Subcutaneous abdominal adipose tissue (tissue), 5 donors: ENCODE results near the gene IQSEC2.

ENCODE experiments used
- H3K27ac ChIP-seq: one replicate; pipeline ENCODE4 v1.7.0; 2013; ENCODE audit warnings: low read depth, mild to moderate bottlenecking, inconsistent platforms, low read length, moderate library complexity
- H3K27me3 ChIP-seq, 5 donors: one replicate each; pipeline ENCODE4 v1.7.0; 2013; ENCODE audit warnings: low read length in 5 of 5, inconsistent platforms in 1 of 5; ENCODE audit not compliant: control insufficient read depth in 5 of 5, insufficient read depth in 4 of 5
- H3K36me3 ChIP-seq, 5 donors: one replicate each; pipeline ENCODE4 v1.7.0; 2013; ENCODE audit warnings: low read length in 5 of 5; ENCODE audit not compliant: control insufficient read depth in 5 of 5, insufficient read depth in 5 of 5
- H3K4me1 ChIP-seq, 5 donors: one replicate each; pipeline ENCODE4 v1.7.0; 2013; ENCODE audit warnings: low read length in 5 of 5, mild to moderate bottlenecking in 3 of 5, moderate library complexity in 1 of 5; ENCODE audit not compliant: control insufficient read depth in 5 of 5, insufficient read depth in 5 of 5
- H3K4me3 ChIP-seq, 5 donors: one replicate each; pipeline ENCODE4 v1.7.0; 2013; ENCODE audit warnings: low read length in 5 of 5, low read depth in 1 of 5
- H3K9ac ChIP-seq, 5 donors: one replicate each; pipeline ENCODE4 v1.7.0; 2013; ENCODE audit warnings: low read length in 5 of 5, mild to moderate bottlenecking in 4 of 5, moderate library complexity in 3 of 5
- H3K9me3 ChIP-seq, 5 donors: one replicate each; pipeline ENCODE4 v1.7.0; 2013; ENCODE audit warnings: low read length in 5 of 5; ENCODE audit not compliant: control insufficient read depth in 5 of 5
- donor health status: healthy.
- donor health status: healthy.
- donor health status: healthy.
- donor health status: healthy.
- donor health status: healthy.

Gene IQSEC2

DNA sequence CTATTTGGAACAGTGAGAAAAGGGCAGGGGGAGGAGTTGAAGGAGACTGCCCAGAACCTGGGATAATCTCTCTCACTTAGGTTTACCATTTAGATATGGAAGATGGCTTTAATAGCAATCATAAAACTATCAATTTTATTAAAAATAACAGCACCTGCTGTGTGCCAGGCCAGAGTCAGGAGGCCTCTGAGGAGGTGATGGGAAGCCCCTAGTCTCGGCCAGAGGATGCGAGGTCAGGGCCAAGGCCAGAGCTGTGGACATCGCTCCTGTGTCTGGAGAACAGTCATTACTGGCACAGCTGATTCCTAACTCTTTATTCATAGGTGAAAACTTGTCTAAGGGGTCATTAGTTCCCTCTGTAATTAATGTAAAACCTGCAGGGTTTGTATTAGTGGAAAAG, 4.2 kb upstream of the IQSEC2 start:
- Histone ChIP-seq H3K27me3 (peaks cover 0 to 22% (median 15%) of the 10 kb centered on the region in 5 donors), H3K9me3 (no peaks in the 10 kb centered on the region), H3K4me1 (peaks cover 12 to 70% (median 53%) of the 10 kb centered on the region in 5 donors), H3K4me3 (no peak overlapping the region), H3K9ac (peak overlapping the region in 1 of 5 donors; percentile 35), H3K27ac (no peak overlapping the region), H3K36me3 (no peaks in the 10 kb centered on the region)

DNA sequence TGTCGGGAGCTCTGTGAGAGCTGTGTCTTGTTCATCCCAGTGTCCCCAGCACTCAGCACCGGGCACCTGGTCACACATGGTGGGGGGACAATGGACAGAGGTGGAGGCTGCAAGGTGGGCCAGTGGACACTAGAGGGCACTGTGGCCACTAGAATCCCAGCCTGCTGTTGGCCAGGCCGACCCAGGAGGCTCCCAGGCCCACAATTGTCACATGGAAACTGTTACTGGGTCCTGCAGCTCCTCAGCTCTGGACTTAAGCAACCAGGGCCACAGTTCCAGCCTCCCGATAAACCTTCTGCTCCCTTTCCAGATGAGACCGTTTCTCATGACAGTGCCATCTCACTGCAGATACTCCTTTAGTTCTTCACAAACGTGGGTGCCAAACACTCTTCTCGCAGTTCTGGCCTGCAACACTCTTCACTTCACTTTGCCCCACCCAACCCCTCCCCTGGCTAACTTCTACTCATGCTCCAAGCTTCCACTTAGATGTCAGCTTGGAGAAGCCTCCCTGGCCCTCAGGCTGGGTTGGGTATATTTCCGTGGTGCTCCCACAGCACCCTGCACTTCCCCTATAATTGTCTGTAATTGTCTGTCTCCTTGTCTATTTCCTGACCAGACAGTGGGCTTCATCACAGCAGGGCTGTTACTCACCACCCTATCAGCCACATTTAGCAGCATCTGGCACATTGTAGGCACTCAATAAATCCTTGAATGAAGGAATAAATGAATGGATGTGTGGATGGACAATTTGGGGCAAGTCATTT, 3.5 kb upstream of the IQSEC2 start:
- Histone ChIP-seq H3K27me3 (peaks cover 0 to 19% (median 16%) of the 10 kb centered on the region in 5 donors), H3K36me3 (no peaks in the 10 kb centered on the region), H3K4me3 (no peak overlapping the region), H3K9me3 (no peaks in the 10 kb centered on the region), H3K9ac (peak overlapping the region in 1 of 5 donors; percentile 35), H3K27ac (no peak overlapping the region), H3K4me1 (peaks cover 12 to 77% (median 60%) of the 10 kb centered on the region in 5 donors)

DNA sequence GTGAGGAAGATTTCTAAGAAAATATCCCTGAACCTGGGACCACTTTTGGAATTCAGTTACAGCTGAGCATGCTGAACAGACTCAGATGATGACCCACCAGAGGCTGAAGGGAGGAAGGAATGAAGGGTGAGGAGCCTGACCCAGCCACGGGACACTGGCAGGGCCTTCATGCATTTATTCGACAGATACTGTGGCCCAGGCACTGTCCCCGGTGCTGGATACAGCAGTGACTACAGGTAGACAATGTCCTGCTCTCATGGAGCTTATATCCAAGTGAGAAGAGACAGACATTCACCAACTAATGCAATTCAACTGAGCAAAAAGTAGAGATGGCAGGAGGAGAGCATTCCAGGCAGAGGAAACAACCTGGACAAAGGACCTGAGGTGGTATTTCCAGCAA, 2.2 kb upstream of the IQSEC2 start:
- Histone ChIP-seq H3K4me1 (peaks cover 11 to 72% (median 54%) of the 10 kb centered on the region in 5 donors), H3K27me3 (peaks cover 0 to 19% (median 17%) of the 10 kb centered on the region in 5 donors), H3K4me3 (no peak overlapping the region), H3K9me3 (no peaks in the 10 kb centered on the region), H3K36me3 (no peaks in the 10 kb centered on the region), H3K27ac (no peak overlapping the region), H3K9ac (no peak overlapping the region)

DNA sequence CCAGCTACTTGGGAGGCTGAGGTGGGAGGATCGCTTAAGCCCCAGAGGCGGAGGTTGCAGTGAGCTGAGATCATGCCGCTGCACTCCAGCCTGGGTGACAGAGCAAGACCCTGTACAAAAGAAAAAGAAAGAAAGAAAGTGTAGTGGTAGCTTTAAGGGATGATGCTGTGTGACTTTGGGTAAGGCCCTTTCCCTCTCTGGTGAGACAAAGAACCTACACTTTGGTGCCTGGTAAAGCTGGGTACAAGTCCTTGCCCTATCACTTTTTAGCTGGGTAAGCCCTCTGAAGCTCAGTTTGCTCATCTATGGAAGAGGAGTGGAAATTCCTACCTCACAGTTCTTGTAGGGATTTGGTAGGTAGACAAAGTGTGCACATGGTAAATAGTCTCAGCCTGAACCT, 1.7 kb upstream of the IQSEC2 start:
- no peak overlapping the region for H3K27ac ChIP-seq
- H3K9ac ChIP-seq: no peak overlapping the region
- H3K27me3 ChIP-seq: peaks cover 0 to 19% (median 16%) of the 10 kb centered on the region in 5 donors
- peaks cover 9 to 68% (median 53%) of the 10 kb centered on the region in 5 donors for H3K4me1 ChIP-seq
- no peaks in the 10 kb centered on the region for H3K36me3 ChIP-seq
- H3K9me3 ChIP-seq: no peaks in the 10 kb centered on the region
- no peak overlapping the region for H3K4me3 ChIP-seq

DNA sequence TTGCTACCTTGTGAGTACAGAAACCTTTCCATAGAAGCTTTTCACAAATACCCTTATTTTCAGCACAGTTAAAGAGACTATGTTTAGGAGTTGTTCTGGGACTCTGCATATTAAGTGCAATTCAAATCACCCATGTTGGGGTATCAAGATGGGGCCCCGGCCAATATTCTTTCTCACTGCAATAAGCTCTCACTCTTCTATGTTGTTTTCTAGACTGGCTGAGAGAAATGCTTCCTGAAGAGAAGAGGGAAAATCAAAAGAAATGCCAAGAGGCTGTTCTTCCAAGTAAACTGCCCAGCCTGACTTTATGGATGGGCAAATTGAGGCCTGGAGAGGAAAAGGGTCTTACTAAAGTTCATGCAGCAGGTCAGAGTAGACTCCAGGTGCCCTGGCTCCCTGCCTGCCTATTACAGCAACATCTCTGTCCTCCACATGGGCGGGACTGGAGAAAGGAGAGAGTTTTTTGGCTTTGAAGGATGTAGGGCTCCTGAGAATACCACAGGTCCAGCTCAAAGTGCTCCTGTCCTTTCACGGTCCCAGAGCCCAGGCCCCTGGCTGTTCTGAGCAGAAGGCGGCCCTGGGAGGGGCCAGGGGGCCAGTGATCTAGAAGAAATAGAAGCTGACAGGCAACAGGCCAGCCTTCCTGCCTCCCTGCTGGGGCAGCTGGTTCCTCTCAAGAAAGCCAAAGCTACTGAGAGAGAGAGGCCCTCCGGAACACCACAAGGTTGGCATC, 745 bp upstream of the IQSEC2 start:
- Histone ChIP-seq H3K27ac (peak overlapping the region; percentile 78), H3K9me3 (no peaks in the 10 kb centered on the region), H3K27me3 (peaks cover 0 to 19% (median 14%) of the 10 kb centered on the region in 5 donors), H3K4me1 (peaks cover 2 to 58% (median 44%) of the 10 kb centered on the region in 5 donors), H3K4me3 (peak overlapping the region in 1 of 5 donors; percentile 53), H3K9ac (peak overlapping the region in 1 of 5 donors; percentile 47), H3K36me3 (no peaks in the 10 kb centered on the region)

DNA sequence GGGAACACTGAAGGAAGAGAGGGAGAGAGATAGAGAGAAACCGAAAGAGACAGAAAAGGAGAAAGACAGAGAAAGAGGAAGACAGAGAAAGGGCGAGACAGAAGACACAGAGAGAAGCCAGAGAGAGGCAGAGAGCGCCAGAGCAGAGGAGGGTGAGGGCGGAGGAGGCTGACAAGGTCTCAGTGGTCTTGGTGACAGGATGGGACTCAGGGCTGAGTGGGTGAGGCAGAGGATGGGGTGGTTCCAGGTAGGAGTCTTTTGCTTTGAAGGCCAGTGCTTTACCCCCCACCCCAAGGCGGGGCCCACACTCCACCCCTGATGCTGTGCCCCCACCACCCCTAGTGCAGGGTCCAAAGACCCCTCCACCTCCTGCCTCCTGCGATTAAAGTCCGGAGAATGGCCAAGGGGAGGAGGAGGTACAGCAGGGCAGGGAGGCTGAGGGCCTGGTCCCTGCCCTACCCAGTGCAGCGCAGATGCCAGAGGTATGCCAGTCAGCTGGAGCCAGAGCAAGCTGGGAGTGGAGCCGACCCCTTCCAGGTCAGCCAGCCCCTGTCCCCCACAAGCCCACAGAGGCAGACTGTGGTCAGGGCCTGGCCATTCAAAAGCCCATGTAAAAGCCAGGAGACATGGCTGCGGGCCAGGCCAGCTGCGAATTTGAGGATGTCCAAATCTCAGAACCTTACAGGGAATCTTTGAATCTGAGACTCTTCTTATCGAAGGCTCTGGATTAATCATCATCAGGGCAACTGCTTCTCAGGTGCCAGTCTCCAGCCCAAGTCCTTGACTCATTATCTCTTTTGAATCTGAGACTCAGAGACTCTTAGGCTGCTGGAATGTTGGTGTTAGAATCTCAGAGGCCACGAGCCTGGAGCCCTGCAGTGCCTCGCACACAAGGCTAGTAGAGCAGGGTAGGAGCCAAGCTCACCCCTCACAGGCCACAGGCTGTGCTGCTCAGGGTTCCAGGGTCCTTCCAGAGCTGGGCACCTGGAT, 758 bp downstream of the IQSEC2 start:
- H3K27me3 ChIP-seq: peaks cover 0 to 19% (median 14%) of the 10 kb centered on the region in 5 donors
- no peaks in the 10 kb centered on the region for H3K9me3 ChIP-seq
- peak overlapping the region; percentile 28 to 74 (median 62) for H3K9ac ChIP-seq
- no peaks in the 10 kb centered on the region for H3K36me3 ChIP-seq
- H3K27ac ChIP-seq: peak overlapping the region; percentile 78
- peak overlapping the region; percentile 53 to 65 (median 60) for H3K4me3 ChIP-seq
- peaks cover 0 to 46% (median 38%) of the 10 kb centered on the region in 5 donors for H3K4me1 ChIP-seq

DNA sequence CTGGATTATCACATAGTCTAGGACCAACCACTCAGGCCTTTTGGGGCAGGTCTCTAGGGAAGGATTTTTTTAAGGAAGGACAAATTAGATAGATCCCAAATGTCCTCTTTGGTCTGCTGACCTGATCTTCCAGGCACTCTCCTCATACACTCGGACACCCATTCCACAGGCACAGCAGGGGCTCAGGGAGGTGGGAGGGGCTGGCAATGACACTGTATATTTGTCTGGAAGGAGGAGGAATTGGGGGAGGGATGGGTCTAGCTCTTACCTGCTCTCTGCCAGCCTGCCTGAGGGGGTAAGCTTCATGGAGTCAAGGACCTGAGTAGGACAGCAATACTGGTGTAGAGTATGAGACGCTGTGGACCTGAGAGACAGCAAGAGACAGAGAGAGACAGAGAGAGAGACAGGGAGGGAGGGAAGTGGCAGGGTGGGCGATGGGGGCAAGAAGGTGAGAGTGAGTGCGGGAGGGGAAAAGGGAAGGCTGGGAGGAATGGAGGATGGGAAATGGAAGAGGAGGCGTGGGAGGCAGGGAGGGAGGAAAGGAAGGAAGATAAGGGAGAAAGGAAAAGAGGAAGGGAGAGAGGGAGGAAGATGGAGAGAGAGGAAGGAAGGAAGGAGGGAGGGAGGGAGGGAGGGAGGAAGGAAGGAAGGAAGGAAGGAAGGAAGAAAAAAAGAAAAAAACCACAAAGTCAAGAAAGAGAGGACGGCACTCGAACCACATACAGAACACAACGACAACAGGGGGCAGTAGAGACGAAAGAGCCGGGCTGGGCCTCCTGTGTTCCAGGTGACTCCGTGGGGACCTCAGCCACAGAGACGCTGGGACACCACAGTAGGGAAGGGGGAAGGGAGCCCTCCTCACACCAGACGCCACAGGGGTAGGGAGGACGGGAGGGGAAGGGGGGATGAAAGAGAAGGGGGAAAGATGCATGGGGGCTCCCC, 1.8 kb downstream of the IQSEC2 start:
- H3K9me3 ChIP-seq: no peaks in the 10 kb centered on the region
- H3K27ac ChIP-seq: no peak overlapping the region
- peaks cover 0 to 38% (median 32%) of the 10 kb centered on the region in 5 donors for H3K4me1 ChIP-seq
- H3K36me3 ChIP-seq: no peaks in the 10 kb centered on the region
- H3K27me3 ChIP-seq: peaks cover 0 to 19% (median 11%) of the 10 kb centered on the region in 5 donors
- H3K4me3 ChIP-seq: peak overlapping the region in 4 of 5 donors; percentile 46 to 60 (median 55)
- peak overlapping the region in 2 of 5 donors; percentile 62 to 74 for H3K9ac ChIP-seq

DNA sequence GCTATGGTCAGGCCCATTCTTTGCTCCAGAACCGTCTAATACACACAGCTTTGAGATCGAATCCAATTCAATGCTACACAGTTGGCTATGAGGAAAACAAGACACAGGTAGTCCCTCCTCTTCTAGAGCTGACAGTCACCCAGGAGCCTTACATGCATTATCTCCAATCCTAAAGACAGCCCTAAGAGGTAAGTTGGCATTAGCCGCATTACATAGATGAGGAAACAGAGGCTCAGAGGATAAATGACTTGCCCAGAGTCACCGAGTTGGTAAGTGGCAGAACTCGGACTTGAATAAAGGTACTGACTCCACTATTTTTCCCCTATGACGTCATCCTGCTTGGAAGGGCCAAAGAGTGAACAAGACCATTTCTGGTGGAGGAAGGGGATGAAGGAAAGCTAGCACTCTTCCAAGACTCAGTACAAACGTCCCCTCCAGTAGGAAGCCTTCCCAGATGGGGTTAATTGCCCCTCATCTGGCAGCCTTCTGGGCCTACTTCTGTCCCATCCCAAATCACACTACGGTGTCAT, 8.5 kb downstream of the IQSEC2 start:
- Histone ChIP-seq H3K36me3 (no peaks in the 10 kb centered on the region), H3K9me3 (no peaks in the 10 kb centered on the region), H3K27me3 (peaks cover 0 to 24% (median 11%) of the 10 kb centered on the region in 5 donors)

More for the DNA sequence above, 8.5 kb downstream of the IQSEC2 start:
- no peak overlapping the region for H3K27ac ChIP-seq
- H3K4me3 ChIP-seq: no peak overlapping the region
- H3K9ac ChIP-seq: no peak overlapping the region
- peaks cover 0 to 10% (median 7%) of the 10 kb centered on the region in 5 donors for H3K4me1 ChIP-seq
